ENCODE measurements around the gene PPP2R1B.

- TF ChIP-seq EZH2 (IDR thresholded peaks at IDR 0.05; ENCODE audit: low read length) (no peak), CTCF (optimal IDR thresholded peaks at IDR 0.05 in 1 of 3, IDR thresholded peaks at IDR 0.05 in 1 of 3, conservative IDR thresholded peaks at IDR 0.05 in 1 of 3; ENCODE audit: extremely low read depth in 1 of 3, insufficient read depth in 2 of 3, low read length in 3 of 3) (no peak)
Observed at GRCh38 chr11:111792955-111793500, 26.8 kb upstream of the PPP2R1B start.
